ENCODE data around the gene ATXN10.

ATXN10 gene

GRCh38 chr22:45758603-45759002, 87.0 kb downstream of the ATXN10 start:
- DNase-seq (ENCODE audit: low spot score): no peak

GRCh38 chr22:45760682-45761081, 89.0 kb downstream of the ATXN10 start:
- DNase-seq (ENCODE audit: low spot score): no peak

- no peak for DNase-seq (ENCODE audit: low spot score)
Observed at GRCh38 chr22:45762545-45763235, 91.1 kb downstream of the ATXN10 start.

GRCh38 chr22:45763236-45763624, 91.6 kb downstream of the ATXN10 start:
- DNase-seq (ENCODE audit: low spot score): no peak

- no peak for DNase-seq (ENCODE audit: low spot score)
Observed at GRCh38 chr22:45768490-45768889, 96.9 kb downstream of the ATXN10 start.

GRCh38 chr22:45769569-45770210, 98.1 kb downstream of the ATXN10 start:
- no peak for DNase-seq (ENCODE audit: low spot score)

- DNase-seq (ENCODE audit: low spot score): no peak
Observed at GRCh38 chr22:45770506-45770905, 98.9 kb downstream of the ATXN10 start.

GRCh38 chr22:45771057-45771456, 99.4 kb downstream of the ATXN10 start:
- no peak for DNase-seq (ENCODE audit: low spot score)

GRCh38 chr22:45771711-45772110, 100.1 kb downstream of the ATXN10 start:
- DNase-seq (ENCODE audit: low spot score): no peak

GRCh38 chr22:45772743-45773142, 101.1 kb downstream of the ATXN10 start:
- no peak for DNase-seq (ENCODE audit: low spot score)

- no peak for DNase-seq (ENCODE audit: low spot score)
Observed at GRCh38 chr22:45774001-45774670, 102.5 kb downstream of the ATXN10 start.

GRCh38 chr22:45775062-45775461, 103.4 kb downstream of the ATXN10 start:
- no peak for DNase-seq (ENCODE audit: low spot score)

- DNase-seq (ENCODE audit: low spot score): no peak
Observed at GRCh38 chr22:45775569-45776312, 104.1 kb downstream of the ATXN10 start.

- DNase-seq (ENCODE audit: low spot score): no peak
Observed at GRCh38 chr22:45776313-45776585, 104.6 kb downstream of the ATXN10 start.

- no peak for DNase-seq (ENCODE audit: low spot score)
Observed at GRCh38 chr22:45777046-45777851, 105.6 kb downstream of the ATXN10 start.

GRCh38 chr22:45777852-45778375, 106.3 kb downstream of the ATXN10 start:
- no peak for DNase-seq (ENCODE audit: low spot score)

- no peak for DNase-seq (ENCODE audit: low spot score)
Observed at GRCh38 chr22:45781459-45781858, 109.8 kb downstream of the ATXN10 start.

GRCh38 chr22:45781966-45782365, 110.3 kb downstream of the ATXN10 start:
- no peak for DNase-seq (ENCODE audit: low spot score)

GRCh38 chr22:45783021-45783420, 111.4 kb downstream of the ATXN10 start:
- no peak for DNase-seq (ENCODE audit: low spot score)

GRCh38 chr22:45783690-45784089, 112.1 kb downstream of the ATXN10 start:
- DNase-seq (ENCODE audit: low spot score): no peak

GRCh38 chr22:45784357-45785277, 113.0 kb downstream of the ATXN10 start:
- DNase-seq (ENCODE audit: low spot score): no peak

Data from hematopoietic multipotent progenitor cell treated with erythropoietin and hydrocortisone succinate and interleukin-3 and kit ligand, for 17 days (in vitro differentiated cells).